ENCODE data around the gene SNX2. TPM values are rescaled to one million over a fixed set of nuclear protein-coding genes. Genes with fewer than 3 reads are reported as not detected.

SNX2 gene
- total RNA-seq, 2 experiments from 2014 or later: 46.0 to 46.5 TPM

DNA sequence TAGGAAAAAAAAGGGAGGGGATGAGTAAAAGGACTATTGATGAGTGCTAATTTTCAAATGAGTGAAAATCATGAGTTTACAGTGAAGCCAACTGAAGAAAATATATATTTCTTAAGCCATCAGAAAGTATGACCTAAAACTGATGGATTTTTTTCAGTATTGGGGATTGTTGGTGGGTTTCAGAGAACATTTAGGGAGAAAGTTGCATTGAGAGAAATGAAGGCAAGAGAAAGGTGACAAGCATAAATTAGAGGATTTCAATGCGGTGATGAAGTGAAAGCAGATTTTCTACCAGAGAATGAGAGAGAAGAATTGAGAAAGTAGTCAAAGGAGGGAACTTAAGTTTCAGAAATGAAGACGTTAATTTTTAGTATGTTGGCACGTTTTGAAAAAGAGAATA is 62.1 kb downstream of the SNX2 start:
- peaks cover 1% of the 10 kb centered on the region for H3K36me3 Mint-ChIP-seq (ENCODE audit: low read depth)
- H3K4me3 Mint-ChIP-seq: no peak overlapping the region
- no peaks in the 10 kb centered on the region for H3K4me1 ChIP-seq (ENCODE audit: insufficient read depth, low read length)
- no peak overlapping the region for H3K27ac ChIP-seq (ENCODE audit: low read depth in 1 of 2, low read length in 2 of 2)
- ATAC-seq (ENCODE audit: poor library complexity): no peak
- CTCF ChIA-PET: no interaction called here
- intact Hi-C loops (cut with DNase I, micrococcal nuclease): no loop called here
- H3K27ac Mint-ChIP-seq: no peak overlapping the region
- POLR2A ChIA-PET: no interaction called here
- H3K4me1 Mint-ChIP-seq (ENCODE audit: low read depth): no peaks in the 10 kb centered on the region
- no peak for DNase-seq
- H3K4me3 ChIP-seq (ENCODE audit: low read length): no peak overlapping the region
- H3K9me3 Mint-ChIP-seq: no peaks in the 10 kb centered on the region
- no peaks in the 10 kb centered on the region for H3K9me3 ChIP-seq (ENCODE audit: control insufficient read depth in 1 of 2, insufficient read depth in 1 of 2, low read length in 2 of 2)
- TF ChIP-seq, protein P1, sequence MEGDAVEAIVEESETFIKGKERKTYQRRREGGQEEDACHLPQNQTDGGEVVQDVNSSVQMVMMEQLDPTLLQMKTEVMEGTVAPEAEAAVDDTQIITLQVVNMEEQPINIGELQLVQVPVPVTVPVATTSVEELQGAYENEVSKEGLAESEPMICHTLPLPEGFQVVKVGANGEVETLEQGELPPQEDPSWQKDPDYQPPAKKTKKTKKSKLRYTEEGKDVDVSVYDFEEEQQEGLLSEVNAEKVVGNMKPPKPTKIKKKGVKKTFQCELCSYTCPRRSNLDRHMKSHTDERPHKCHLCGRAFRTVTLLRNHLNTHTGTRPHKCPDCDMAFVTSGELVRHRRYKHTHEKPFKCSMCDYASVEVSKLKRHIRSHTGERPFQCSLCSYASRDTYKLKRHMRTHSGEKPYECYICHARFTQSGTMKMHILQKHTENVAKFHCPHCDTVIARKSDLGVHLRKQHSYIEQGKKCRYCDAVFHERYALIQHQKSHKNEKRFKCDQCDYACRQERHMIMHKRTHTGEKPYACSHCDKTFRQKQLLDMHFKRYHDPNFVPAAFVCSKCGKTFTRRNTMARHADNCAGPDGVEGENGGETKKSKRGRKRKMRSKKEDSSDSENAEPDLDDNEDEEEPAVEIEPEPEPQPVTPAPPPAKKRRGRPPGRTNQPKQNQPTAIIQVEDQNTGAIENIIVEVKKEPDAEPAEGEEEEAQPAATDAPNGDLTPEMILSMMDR (IDR thresholded peaks at IDR 0.05): no peak
- H3K27me3 Mint-ChIP-seq: peaks cover 8% of the 10 kb centered on the region
- no peaks in the 10 kb centered on the region for H3K27me3 ChIP-seq (ENCODE audit: control insufficient read depth in 1 of 2, insufficient read depth in 2 of 2, low read length in 2 of 2)
- no peaks in the 10 kb centered on the region for H3K36me3 ChIP-seq (ENCODE audit: insufficient read depth, low read length)

DNA sequence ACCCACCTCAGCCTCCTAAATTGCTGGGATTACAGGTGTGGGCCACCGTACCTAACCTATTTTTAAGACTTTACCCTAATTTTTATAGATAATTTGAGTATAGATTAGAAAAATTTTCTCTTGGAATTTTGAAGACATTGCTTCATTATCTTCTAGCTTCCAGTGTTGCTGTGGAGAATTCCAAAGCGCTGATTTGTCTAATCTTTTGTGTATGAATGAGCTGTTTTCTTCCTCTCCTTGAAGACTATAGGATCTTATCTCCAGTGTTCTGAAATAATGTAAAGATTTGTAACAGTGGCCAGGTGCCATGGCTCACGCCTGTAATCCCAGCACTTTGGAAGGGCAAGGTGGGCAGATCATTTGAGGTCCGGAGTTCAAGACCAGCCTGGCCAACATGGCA is 64.9 kb downstream of the SNX2 start:
- ATAC-seq (ENCODE audit: poor library complexity) (no peak), DNase-seq (no peak)
- POLR2A ChIA-PET: no interaction called here
- Histone ChIP-seq H3K9me3 (ENCODE audit: control insufficient read depth in 1 of 2, insufficient read depth in 1 of 2, low read length in 2 of 2) (no peaks in the 10 kb centered on the region), H3K27me3 (ENCODE audit: control insufficient read depth in 1 of 2, insufficient read depth in 2 of 2, low read length in 2 of 2) (no peaks in the 10 kb centered on the region), H3K36me3 (ENCODE audit: insufficient read depth, low read length) (no peaks in the 10 kb centered on the region), H3K4me3 (ENCODE audit: low read length) (no peak overlapping the region), H3K27ac (ENCODE audit: low read depth in 1 of 2, low read length in 2 of 2) (no peak overlapping the region), H3K4me1 (ENCODE audit: insufficient read depth, low read length) (peaks cover 12% of the 10 kb centered on the region)
- peaks cover 6% of the 10 kb centered on the region for H3K36me3 Mint-ChIP-seq (ENCODE audit: low read depth)
- CTCF ChIA-PET: no interaction called here
- intact Hi-C loops (cut with DNase I, micrococcal nuclease): loop anchor here (5.0 to 10.0 kb wide), 3 partner anchors 65 to 877 kb away; partner anchors contain the start of genes CEP120 (in 1 of the 2), SNX2 (in 1 of the 2) and SRFBP1 (in 1 of the 2)
- peaks cover 15% of the 10 kb centered on the region for H3K4me1 Mint-ChIP-seq (ENCODE audit: low read depth)
- H3K27ac Mint-ChIP-seq: no peak overlapping the region
- H3K9me3 Mint-ChIP-seq: no peaks in the 10 kb centered on the region
- peaks cover 8% of the 10 kb centered on the region for H3K27me3 Mint-ChIP-seq
- H3K4me3 Mint-ChIP-seq: no peak overlapping the region
- TF ChIP-seq, protein P1 (IDR thresholded peaks at IDR 0.05): no peak

DNA sequence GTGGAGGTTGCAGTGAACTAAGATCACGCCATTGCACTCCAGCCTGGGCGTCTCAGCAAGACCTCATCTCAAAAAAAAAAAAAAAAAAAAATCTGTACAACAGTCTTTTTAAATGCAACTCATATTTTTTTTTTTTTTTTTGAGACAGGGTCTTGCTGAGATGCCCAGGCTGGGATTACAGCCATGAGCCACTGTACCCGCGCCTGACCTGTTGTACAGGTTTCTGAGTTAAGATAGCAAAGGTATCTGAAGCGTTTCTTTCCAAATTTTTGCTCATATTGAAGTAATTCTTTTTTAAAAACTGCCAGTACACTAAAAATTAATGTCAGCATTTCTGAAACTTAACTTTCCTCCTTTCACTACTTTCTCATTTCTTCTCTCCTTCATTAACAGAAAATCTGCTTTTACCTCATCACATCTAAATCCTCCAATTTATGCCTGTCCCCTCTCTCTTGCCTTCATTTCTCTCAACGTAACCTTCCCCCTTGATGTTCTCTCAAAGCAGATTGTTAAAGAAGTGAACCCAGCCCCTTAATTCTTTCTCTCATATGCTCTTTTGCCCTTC is 67.2 kb downstream of the SNX2 start:
- no peak overlapping the region for H3K27ac Mint-ChIP-seq
- CTCF ChIA-PET: no interaction called here
- no peak overlapping the region for H3K4me3 Mint-ChIP-seq
- no peaks in the 10 kb centered on the region for H3K9me3 ChIP-seq (ENCODE audit: control insufficient read depth in 1 of 2, insufficient read depth in 1 of 2, low read length in 2 of 2)
- no peak overlapping the region for H3K4me3 ChIP-seq (ENCODE audit: low read length)
- peaks cover 31% of the 10 kb centered on the region for H3K4me1 Mint-ChIP-seq (ENCODE audit: low read depth)
- TF ChIP-seq, protein P1 (IDR thresholded peaks at IDR 0.05): no peak
- intact Hi-C loops (cut with DNase I, micrococcal nuclease): loop anchor here (5.0 to 10.0 kb wide), 3 partner anchors 67 to 880 kb away; partner anchors contain the start of genes CEP120 (in 1 of the 2), SNX2 (in 1 of the 2) and SRFBP1 (in 1 of the 2)
- DNase-seq (no peak), ATAC-seq (ENCODE audit: poor library complexity) (no peak)
- no peaks in the 10 kb centered on the region for H3K9me3 Mint-ChIP-seq
- H3K27ac ChIP-seq (ENCODE audit: low read depth in 1 of 2, low read length in 2 of 2): no peak overlapping the region
- POLR2A ChIA-PET: no interaction called here
- H3K27me3 ChIP-seq (ENCODE audit: control insufficient read depth in 1 of 2, insufficient read depth in 2 of 2, low read length in 2 of 2): no peaks in the 10 kb centered on the region
- peaks cover 8% of the 10 kb centered on the region for H3K27me3 Mint-ChIP-seq
- H3K36me3 ChIP-seq (ENCODE audit: insufficient read depth, low read length): no peaks in the 10 kb centered on the region
- peaks cover 9% of the 10 kb centered on the region for H3K36me3 Mint-ChIP-seq (ENCODE audit: low read depth)
- peaks cover 20% of the 10 kb centered on the region for H3K4me1 ChIP-seq (ENCODE audit: insufficient read depth, low read length)

Data from CD4-positive, alpha-beta T cell (primary cell).